GM13977 (cell line): ENCODE measurements around the gene DESI1.
A peak's percentile ranks its signal among the peaks of the same experiment; 100 is the strongest.

Experiments used
- DNase-seq: peaks from one replicate; pipeline ENCODE4 v3.0.0; 2012; ENCODE audit warnings: low spot score
- in situ Hi-C: fragments of 300-500 bp; cut with MboI; formaldehyde crosslinking; loops from one replicate; pipeline ENCODE4 v1.12.0; 2022; ENCODE audit warnings: low sequenced_read_pairs, low pct_unique_long_range_greater_than_20kb, mixed read lengths, inconsistent platforms; ENCODE audit not compliant: unreplicated experiment
- TF ChIP-seq, protein P1 (sequence below): IDR thresholded peaks from 2 replicates; pipeline ENCODE4 v1.5.1; 2012; ENCODE audit warnings: mild to moderate bottlenecking, control low read depth; ENCODE audit not compliant: insufficient read depth; ENCODE audit errors: extremely low read depth, missing control alignments

Gene DESI1

DNA sequence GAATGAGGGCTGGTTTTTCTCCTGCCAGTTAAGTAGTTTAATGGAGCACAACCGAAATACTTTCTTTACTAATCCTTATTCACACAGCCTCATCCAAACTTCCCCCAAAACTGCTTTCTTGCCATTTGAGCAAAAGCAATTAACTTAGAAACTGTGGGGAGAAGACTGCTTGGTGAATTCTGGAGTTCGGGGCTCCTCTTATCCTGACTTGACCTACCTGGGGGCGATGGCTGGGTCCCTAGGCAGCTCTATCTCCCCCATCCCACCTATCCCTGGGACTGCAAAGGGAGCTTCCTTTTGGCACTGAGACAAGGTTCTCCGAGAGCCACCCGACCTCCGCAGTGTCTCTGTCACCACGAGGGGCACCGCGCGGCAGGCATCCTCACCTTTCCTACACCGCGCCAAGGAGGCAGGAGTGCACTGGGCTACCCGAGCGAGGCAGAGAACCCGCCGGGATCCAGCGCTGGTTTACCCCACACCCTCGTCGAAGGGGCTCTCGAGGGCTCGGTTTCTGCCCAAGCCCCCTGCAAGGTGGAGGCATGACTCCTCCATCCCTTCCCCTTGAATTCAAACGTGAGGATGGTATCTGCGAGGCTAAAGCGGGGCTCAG lies 759 bp downstream of the DESI1 start:
- in situ Hi-C loops: no loop called here
- DNase-seq: no peak
- TF ChIP-seq, protein P1, sequence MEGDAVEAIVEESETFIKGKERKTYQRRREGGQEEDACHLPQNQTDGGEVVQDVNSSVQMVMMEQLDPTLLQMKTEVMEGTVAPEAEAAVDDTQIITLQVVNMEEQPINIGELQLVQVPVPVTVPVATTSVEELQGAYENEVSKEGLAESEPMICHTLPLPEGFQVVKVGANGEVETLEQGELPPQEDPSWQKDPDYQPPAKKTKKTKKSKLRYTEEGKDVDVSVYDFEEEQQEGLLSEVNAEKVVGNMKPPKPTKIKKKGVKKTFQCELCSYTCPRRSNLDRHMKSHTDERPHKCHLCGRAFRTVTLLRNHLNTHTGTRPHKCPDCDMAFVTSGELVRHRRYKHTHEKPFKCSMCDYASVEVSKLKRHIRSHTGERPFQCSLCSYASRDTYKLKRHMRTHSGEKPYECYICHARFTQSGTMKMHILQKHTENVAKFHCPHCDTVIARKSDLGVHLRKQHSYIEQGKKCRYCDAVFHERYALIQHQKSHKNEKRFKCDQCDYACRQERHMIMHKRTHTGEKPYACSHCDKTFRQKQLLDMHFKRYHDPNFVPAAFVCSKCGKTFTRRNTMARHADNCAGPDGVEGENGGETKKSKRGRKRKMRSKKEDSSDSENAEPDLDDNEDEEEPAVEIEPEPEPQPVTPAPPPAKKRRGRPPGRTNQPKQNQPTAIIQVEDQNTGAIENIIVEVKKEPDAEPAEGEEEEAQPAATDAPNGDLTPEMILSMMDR: no peak

DNA sequence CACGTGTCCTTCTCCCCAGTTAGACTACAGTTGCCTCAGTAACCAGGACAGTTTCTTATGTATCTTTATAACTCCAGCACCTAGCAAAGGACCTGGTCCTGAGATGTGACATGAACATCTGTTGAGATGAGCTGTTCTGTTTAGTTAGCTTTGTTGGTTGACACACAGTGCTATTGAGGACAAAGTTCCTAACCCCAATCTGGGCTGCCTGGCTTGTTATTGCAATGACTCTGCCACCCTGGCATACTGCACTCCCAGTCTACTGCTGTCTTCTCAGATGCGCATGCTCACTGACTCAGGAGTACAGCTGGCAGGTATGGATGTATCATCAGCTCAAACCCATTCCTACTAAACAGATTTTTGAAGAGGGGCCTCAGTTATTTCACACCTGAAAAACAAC lies 7.4 kb downstream of the DESI1 start:
- TF ChIP-seq, protein P1: no peak
- in situ Hi-C loops: no loop called here
- DNase-seq: no peak

DNA sequence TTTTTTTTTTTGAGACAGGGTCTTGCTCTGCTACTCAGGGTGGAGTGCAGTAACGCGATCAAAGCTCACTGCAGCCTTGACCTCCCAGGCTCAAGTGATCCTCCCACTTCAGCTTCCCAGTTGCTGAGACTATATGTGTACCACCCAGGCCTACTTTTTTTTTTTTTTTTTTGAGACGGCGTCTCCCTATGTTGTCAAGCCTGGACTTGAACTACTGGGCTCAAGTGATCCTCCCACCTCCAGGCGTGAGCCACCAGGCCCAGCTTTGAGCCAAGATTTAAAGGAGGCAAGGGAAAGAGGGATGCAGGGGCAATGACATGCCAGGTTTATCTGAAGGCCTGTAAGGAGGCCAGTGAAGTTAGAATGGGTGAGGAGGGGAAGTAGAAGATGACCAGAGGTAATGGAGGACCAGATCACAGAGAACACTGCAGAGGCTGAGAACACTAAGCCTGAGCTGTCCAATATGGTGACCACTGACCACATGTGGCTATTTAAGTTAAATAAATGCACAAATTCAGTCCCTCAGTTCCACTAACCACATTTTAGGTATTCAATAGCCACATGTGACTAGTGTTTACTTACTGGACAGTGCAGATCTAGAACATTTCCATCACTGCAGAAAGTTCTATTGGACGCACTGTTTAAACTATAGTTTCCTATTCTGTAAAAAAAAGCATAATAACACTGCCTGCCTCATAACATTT lies 8.1 kb downstream of the DESI1 start:
- TF ChIP-seq, protein P1: no peak
- DNase-seq: no peak
- in situ Hi-C loops: no loop called here

DNA sequence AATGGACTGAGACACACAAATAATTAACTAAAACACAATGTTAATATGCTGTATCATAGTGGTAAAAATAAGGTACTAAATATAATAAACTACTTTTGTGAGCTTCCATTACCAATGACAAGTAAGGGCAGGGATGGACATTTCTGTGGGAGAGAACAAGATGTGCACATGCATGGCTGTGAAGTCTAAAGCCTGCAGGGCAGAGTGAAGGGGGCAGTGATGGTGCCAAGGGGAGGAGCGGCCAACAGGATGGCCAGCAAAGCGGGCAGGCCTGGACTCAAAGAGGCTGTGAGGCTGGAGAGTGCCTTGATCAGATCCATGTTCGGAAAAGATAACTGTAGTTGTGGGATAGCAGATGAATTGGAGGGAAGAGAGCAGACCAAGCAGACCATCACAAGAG lies 12.5 kb downstream of the DESI1 start:
- in situ Hi-C loops: no loop called here
- no peak for DNase-seq
- TF ChIP-seq, protein P1: no peak

DNA sequence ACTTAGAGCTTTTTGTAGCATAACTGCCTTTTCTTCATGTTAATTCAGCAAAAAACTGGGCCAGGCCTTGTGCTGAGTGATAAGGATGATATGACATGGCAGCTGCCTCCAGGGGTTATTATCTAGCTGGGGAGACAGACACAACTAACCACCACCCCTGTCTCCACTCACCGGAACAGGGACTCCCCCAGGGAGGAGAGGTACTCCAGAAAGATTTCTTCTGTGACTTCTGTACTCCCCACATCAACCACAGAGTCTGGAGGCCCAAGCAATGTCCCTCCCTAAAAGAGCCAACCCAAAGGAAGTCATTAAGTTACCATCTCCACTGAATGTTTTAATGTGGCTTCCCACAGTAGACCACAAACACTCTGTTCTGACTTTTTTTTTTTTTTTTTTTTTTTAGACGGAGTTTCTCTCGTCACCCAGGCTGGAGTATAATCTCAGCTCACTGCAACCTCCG lies 16.9 kb downstream of the DESI1 start:
- DNase-seq: peak; percentile 81
- in situ Hi-C loops: no loop called here
- TF ChIP-seq, protein P1: no peak

DNA sequence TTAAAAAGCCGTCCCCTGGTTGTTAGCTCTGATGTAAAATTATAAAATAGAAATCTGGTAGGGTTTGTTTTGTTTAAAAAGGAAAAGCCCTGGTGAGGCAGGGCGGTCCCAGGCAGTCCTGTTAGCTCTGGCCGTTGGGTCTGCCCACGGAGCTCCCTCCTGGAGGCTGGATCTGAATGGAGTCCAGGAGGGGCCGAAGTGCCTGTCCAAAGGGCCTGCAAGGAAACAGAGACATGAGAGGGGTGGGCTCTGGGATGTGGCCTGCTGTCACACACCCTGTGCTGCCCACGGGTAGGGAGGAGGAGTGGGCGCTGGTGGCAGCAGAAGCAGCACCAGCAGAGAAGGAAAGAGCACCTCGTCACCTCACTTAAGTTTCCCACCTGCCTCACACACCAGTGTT lies 19.9 kb downstream of the DESI1 start:
- in situ Hi-C loops: no loop called here
- no peak for DNase-seq
- TF ChIP-seq, protein P1: no peak
